Skin epidermis (tissue), 12 donors: ENCODE data around the gene GNG3.
A peak's percentile ranks its signal among the peaks of the same experiment; 100 is the strongest.
"Not testable (repeated sequence)": the region's sequence is repeated elsewhere in the genome, so short reads cannot be mapped to it uniquely, and the experiment has no call there.

ENCODE experiments used
- H3K27ac ChIP-seq, 21 experiments: fragments of 200-600 bp; sonication (generic) in 11 of 21; one replicate each; pipeline ENCODE4 v1.5.0; 2020; ENCODE audit warnings: mild to moderate bottlenecking in 3 of 21, inconsistent platforms in 2 of 21, moderate library complexity in 2 of 21
- H3K4me3 ChIP-seq, 7 experiments: fragments of 200-600 bp; sonication (generic) in 2 of 7; one replicate each; pipeline ENCODE4 v1.5.0; 2020; ENCODE audit warnings: inconsistent platforms in 2 of 7, mild to moderate bottlenecking in 2 of 7, moderate library complexity in 1 of 7

GNG3 gene

GRCh38 chr11:62707277-62707861 lies at the start of gene GNG3, which contains the start of gene BSCL2:
GNG3 (plus strand) TSS chr11:62707676; CDS start chr11:62708296, 620 bp downstream.
BSCL2 (minus strand) TSS chr11:62707424; CDS start chr11:62707195, 229 bp downstream.
- H3K27ac ChIP-seq: peak within 1 kb of the TSS; percentile 33 to 99 (median 96)
- H3K4me3 ChIP-seq: peak within 1 kb of the TSS; percentile 62 to 85 (median 66)

DNA sequence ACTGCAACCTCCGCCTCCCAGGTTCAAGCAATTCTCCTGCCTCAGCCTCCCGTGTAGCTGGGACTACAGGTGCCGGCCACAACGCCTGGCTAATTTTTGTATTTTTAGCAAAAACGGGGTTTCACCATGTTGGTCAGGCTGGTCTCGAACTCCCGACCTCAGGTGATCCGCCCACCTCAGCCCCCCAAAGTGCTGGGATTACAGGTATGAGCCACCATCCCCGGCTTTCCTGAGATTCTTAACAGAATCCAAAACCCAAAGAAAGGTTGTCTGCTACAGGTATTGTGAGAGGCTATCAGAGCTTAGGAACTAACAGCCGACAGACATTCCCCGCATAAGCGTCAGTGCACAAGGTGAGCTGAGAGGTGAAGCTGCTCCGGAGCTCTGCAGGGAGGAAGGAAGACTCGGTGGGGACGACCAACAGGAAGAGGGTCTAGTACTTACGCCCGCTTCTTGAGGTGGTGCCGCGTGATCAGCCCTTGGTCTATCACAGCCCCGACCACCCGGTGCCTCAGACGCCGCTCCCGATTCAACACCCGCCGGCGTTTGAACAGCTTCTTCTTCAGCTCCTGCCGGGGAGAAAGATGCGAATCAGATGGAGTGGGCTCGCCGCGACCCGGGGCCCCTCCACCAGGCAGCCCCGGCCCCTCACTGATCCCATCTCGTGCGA lies 42.9 kb upstream of the GNG3 start:
- H3K4me3 ChIP-seq: peak overlapping the region; percentile 56 to 90 (median 86)
- peak overlapping the region; percentile 54 to 98 (median 90) for H3K27ac ChIP-seq

DNA sequence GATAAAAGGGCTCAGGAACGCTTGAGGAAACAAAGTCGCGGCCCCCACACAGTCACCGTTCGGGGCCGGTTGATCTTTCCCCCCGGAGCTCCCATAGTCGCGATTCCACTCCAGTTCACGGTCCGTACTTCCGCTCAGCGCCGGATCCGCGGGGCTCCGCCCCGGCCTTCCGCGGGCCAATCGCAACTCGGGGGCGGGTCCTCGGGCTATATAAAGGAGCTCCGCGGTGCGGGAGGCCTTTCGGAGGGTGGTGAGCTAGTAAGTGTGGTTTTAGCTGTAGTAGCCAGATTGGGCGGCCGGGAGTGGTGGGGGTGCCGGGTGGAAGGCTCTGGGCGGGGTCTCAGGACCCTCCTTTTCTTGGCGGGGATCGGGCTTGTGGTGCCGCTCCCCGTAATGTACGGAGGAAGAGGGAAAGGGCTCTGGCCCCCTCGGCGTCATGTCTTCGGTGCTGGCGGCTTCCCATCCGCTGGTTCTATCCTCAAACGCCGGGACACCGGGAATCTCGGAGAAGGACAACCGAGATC lies 42.3 kb upstream of the GNG3 start, which contains the start of the genes C11orf98 and CSKMT:
C11orf98 (minus strand) TSS at position 136 of the 524 bp plus-strand sequence; CDS start at position 95, 41 bp downstream.
CSKMT (plus strand) TSS at position 238 of the 524 bp plus-strand sequence. CDS start 568 bp downstream, outside the sequence.
- Histone ChIP-seq H3K4me3 (peak within 1 kb of the TSS; percentile 56 to 90 (median 86)), H3K27ac (peak within 1 kb of the TSS; percentile 54 to 98 (median 90))

- H3K27ac ChIP-seq: peak overlapping the region; percentile 40 to 98 (median 90)
Measured at GRCh38 chr11:62665599-62666258, 41.7 kb upstream of the GNG3 start.

DNA sequence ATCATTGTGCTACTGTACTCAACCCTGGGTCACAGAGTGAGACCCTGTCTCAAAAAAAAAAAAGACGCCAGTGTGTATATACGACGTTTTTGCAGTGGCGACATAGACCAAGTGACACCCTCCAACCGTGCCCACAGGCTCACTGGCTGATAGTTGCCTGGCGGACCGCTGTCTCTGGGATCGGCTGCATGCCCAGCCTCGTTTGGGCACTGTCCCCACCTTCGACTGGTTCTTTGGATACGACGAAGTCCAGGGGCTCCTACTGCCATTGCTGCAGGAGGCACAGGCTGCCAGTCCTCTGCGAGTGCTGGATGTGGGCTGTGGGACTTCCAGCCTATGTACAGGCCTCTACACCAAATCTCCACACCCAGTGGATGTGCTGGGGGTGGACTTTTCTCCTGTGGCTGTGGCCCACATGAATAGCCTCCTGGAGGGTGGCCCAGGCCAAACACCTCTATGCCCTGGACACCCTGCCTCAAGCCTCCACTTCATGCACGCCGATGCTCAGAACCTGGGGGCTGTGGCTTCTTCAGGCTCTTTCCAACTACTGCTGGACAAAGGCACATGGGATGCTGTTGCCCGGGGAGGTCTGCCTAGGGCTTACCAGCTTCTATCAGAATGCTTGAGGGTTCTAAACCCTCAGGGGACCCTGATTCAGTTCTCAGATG lies 41.1 kb upstream of the GNG3 start:
- H3K4me3 ChIP-seq: peak overlapping the region; percentile 56 to 90 (median 86)

More at GRCh38 chr11:62665599-62666258, 41.7 kb upstream of the GNG3 start:
- H3K4me3 ChIP-seq: peak overlapping the region; percentile 56 to 90 (median 86)

GRCh38 chr11:62667460-62667859 lies 40.0 kb upstream of the GNG3 start:
- H3K4me3 ChIP-seq: no peak overlapping the region
- H3K27ac ChIP-seq: peak overlapping the region in 4 of 21 experiments; percentile 0 to 84 (median 10)

More for the DNA sequence above, 41.1 kb upstream of the GNG3 start:
- H3K27ac ChIP-seq: peak overlapping the region; percentile 40 to 98 (median 90)

DNA sequence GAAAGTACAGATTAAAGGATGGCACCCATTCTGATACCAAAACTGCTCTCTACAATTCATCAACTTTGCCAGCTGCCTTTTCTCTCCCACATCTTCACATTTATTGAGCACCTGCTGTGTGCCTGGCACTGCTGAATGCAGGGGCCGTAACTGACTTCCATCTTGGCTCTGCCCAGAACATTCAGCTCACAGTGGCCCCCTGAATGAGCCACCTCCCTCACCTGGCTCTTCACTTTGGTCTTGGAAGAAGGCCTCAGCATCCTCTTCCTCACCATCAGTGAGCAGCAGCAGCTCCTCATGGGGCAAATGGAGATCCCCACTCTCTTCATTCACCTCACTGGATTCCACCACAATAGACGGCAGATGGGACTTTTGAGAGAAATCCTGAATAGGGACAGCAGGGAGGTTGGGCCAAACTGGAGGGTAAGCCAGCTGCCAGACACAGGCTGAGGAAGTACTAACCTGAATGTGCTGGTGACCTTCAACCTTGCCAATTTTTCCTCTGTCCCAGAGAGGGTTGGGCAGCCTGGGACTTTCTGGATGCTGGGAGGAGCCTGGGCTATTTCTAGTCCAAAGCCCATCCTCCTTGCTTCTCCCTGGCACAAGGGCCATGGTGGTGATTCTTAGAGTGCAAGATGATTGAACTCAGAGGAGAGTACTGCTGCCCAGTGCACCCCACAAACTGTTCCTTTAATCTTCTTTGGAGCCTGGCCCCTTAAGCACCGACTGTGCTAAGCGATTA lies 37.9 kb upstream of the GNG3 start:
- Histone ChIP-seq H3K4me3 (no peak overlapping the region), H3K27ac (peak overlapping the region in 6 of 21 experiments; percentile 30 to 94 (median 82))

- Histone ChIP-seq H3K4me3 (peak overlapping the region; percentile 47 to 85 (median 74)), H3K27ac (peak overlapping the region in 20 of 21 experiments; percentile 78 to 98 (median 89))
Measured at GRCh38 chr11:62671236-62671607, 36.3 kb upstream of the GNG3 start.

DNA sequence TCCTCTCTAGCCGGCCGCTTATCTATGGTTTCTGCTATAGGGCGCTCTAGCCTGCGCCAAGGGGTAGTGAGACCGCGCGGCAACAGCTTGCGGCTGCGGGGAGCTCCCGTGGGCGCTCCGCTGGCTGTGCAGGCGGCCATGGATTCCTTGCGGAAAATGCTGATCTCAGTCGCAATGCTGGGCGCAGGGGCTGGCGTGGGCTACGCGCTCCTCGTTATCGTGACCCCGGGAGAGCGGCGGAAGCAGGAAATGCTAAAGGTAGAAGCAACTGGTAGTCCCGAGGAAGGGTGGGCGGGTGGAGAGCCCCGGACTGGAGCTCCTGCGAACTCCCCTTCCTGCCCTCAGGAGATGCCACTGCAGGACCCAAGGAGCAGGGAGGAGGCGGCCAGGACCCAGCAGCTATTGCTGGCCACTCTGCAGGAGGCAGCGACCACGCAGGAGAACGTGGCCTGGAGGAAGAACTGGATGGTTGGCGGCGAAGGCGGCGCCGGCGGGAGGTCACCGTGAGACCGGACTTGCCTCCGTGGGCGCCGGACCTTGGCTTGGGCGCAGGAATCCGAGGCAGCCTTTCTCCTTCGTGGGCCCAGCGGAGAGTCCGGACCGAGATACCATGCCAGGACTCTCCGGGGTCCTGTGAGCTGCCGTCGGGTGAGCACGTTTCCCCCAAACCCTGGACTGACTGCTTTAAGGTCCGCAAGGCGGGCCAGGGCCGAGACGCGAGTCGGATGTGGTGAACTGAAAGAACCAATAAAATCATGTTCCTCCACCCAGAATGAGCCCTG lies 35.7 kb upstream of the GNG3 start, which contains the start of the genes LBHD1 and UQCC3:
LBHD1 (minus strand) TSS at position 660 of the 782 bp plus-strand sequence. CDS start 2,236 bp downstream, outside the sequence.
UQCC3 (plus strand) TSS at position 66 of the 782 bp plus-strand sequence; CDS start at position 139, 73 bp downstream.
- Histone ChIP-seq H3K27ac (peak within 1 kb of the TSS; percentile 47 to 98 (median 89)), H3K4me3 (peak within 1 kb of the TSS; percentile 47 to 85 (median 74))

DNA sequence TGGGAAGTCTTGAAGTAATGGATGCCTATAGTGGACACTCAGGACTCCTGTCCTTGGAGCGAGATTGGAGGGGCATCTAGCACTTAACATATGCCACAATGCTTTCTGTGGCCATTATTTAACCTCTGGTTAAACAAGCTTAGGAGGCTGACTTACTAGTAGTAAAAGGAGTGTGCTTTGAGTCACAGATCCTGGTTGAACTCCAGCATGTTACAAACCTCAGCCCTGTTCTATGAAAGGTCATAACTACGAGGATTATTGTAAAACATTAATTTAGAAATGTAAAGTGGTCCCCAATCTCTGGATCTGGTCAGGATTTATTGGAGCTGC lies 34.3 kb upstream of the GNG3 start:
- Histone ChIP-seq H3K4me3 (peak overlapping the region in 1 of 7 experiments; percentile 82), H3K27ac (peak overlapping the region in 8 of 21 experiments; percentile 22 to 94 (median 87))

DNA sequence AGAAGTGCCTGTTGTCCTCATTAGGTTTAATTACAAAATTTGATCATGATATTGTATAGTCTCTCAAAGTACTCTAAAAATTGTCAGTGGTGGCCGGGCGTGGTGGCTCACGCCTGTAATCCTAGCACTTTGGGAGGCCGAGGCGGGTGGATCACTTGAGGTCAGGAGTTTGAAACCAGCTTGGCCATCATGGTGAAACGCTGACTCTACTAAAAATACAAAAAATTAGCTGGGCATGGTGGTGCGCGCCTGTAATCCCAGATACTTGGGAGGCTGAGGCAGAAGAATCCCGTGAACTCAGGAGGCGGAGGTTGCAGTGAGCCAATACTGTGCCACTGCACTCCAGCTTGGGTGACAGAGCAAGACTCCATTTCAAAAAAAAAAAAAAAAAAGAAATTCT lies 32.1 kb upstream of the GNG3 start:
- H3K4me3 ChIP-seq, H3K27ac ChIP-seq: not testable (repeated sequence)

DNA sequence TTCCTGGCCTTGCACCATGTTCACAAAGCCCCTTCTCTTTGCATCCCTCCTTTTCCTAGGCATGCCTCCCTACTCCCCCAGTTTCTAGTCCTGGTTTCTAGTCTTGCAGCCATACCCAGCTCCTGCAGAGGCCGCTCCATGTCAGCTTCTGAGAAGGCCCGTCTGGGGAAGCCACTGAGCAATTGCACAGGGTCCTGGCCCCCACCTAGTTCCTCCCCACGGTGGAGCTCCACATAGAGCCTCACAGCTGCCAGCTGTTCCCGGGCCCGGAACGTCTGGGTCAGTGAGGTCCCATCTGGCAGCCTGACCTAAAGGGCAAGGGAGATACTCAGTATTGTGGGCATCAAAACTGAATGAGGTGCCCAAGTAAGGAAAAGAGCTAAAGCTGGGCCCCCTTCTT lies 30.8 kb upstream of the GNG3 start:
- H3K27ac ChIP-seq: no peak overlapping the region
- H3K4me3 ChIP-seq: no peak overlapping the region

GRCh38 chr11:62677156-62677555 lies 30.3 kb upstream of the GNG3 start:
- H3K27ac ChIP-seq: peak overlapping the region in 1 of 21 experiments; percentile 93
- H3K4me3 ChIP-seq: no peak overlapping the region

GRCh38 chr11:62677714-62678113 lies 29.8 kb upstream of the GNG3 start:
- Histone ChIP-seq H3K4me3 (peak overlapping the region in 3 of 7 experiments; percentile 82 to 92 (median 85)), H3K27ac (peak overlapping the region in 10 of 21 experiments; percentile 89 to 97 (median 93))

DNA sequence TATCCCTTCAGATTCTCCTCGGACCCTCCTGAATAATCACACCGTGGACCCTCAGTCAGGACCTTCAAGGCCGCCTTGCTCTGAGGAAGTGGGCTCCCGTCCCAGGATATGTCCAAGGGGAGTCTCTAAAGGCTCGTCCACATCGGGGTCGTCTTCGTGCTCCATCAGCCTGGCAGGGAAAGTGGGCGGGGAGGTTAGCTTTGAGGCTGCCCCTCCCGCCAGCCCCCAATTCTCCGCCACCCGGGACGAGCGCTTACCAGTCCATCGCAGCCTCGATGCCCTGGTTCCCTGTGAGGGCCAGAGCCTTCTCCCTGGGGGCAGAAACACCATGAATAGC lies 29.1 kb upstream of the GNG3 start:
- peak overlapping the region; percentile 76 to 97 (median 93) for H3K27ac ChIP-seq

DNA sequence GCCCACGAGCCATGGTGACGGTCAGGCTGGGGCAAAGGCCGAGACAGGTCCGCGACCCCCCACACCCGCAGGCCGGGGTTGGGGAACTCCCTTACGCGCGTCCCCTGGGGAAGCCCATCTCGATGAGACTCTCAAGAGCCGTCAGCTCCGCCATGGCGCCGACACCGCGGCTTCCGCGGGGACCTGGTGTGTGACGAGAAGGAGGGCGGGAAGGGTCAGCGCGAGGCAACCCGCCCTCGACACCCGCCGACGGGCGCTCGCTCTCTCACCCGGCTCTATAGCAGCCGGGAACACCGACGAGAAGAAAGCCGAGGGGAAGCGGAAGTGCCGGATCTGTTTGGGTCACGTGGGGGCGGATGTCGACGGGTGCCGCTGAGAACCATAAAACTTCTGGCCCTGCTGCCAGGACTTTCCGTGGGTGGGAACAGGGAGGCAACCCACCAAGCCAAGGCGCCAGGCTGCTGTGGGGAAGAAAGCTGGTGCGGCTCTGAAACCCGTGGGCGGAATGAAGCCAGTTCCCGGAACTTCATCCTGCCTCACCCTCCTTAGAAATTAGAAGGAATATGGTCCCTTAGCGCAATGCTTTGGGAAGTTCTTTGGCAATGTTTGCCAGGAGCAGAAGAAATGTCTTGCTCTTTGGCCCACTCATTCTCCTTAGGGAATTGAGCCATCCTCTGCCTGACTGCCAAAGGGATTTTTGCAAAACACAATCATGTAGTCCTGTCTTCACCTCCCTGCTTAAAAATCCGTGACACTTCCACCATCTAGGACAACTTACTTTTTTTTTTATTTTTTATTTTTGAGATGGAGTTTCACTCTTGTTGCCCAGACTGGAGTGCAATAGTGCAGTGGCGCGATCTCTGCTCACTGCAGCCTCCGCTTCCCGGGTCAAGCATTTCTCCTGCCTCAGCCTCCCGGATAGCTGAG lies 28.4 kb upstream of the GNG3 start, which contains the start of gene UBXN1:
UBXN1 (minus strand) TSS at position 304 of the 927 bp plus-strand sequence; CDS start at position 154, 150 bp downstream.
- Histone ChIP-seq H3K4me3 (peak within 1 kb of the TSS; percentile 70 to 92 (median 85)), H3K27ac (peak within 1 kb of the TSS; percentile 76 to 97 (median 93))

More for the DNA sequence above, 29.1 kb upstream of the GNG3 start:
- peak overlapping the region; percentile 70 to 92 (median 85) for H3K4me3 ChIP-seq
